Neural progenitor cell (in vitro differentiated cells): ENCODE measurements around the gene IL25.

Source experiments
- EZH2phosphoT487 ChIP-seq: fragments of 200-600 bp; sonication (generic); IDR thresholded peaks from 2 replicates; pipeline ENCODE4 v1.6.1; 2017; ENCODE audit warnings: antibody characterized with exemption
- TF ChIP-seq, protein P1 (sequence below): fragments of 200-600 bp; sonication (generic); IDR thresholded peaks from 2 replicates; pipeline ENCODE4 v1.5.1; 2017; ENCODE audit warnings: antibody characterized with exemption, mild to moderate bottlenecking

DNA sequence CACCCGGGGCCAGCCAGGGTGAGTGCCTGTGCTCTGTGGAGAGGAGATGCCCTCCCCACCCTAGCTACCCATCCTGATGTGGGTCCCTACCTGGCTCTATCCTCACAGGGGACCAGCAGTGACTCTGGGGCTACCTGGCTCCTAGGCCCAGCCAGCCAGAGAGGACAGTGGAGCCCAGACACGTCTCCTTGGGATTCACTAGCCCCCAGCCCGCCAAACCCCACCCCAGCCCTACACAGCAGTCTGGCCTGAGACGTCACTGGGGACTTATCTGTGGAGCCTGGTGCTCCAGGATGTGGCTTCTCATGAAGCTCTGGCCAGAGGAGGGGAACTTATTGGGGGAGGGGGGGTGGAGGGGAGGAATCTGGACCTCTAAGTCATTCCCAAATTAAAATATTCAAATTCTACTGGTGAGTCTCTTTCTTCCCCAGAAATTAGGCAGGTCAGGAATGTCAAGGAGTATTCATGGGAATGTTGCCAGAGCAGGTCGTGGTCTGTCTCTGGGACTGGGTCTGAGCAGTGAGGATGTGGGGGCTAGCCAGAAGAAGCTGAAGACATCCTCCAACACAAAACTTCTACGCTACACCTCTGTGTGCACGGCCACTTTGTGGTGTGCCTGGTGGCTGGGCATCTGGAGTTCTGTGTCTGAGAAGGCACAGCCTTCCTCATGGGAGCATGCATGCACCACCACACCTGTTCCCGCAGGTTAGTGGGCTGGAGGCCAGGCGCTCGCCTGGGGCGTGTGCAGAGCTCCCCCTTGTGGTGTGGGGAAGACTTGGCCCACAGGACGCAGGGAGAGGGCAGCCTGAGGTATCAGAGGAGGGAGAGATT, 7.0 kb downstream of the IL25 start:
- TF ChIP-seq, protein P1, sequence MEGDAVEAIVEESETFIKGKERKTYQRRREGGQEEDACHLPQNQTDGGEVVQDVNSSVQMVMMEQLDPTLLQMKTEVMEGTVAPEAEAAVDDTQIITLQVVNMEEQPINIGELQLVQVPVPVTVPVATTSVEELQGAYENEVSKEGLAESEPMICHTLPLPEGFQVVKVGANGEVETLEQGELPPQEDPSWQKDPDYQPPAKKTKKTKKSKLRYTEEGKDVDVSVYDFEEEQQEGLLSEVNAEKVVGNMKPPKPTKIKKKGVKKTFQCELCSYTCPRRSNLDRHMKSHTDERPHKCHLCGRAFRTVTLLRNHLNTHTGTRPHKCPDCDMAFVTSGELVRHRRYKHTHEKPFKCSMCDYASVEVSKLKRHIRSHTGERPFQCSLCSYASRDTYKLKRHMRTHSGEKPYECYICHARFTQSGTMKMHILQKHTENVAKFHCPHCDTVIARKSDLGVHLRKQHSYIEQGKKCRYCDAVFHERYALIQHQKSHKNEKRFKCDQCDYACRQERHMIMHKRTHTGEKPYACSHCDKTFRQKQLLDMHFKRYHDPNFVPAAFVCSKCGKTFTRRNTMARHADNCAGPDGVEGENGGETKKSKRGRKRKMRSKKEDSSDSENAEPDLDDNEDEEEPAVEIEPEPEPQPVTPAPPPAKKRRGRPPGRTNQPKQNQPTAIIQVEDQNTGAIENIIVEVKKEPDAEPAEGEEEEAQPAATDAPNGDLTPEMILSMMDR, result peak; percentile 90
- no peak for TF ChIP-seq EZH2phosphoT487
